HG03064 (cell line): Measurements from ENCODE around the gene TBL1XR1.
"Not testable (repeated sequence)": the region's sequence is repeated elsewhere in the genome, so short reads cannot be mapped to it uniquely, and the experiment has no call there.

Experiments used
- ATAC-seq: cut with Tn5 transposase; IDR thresholded peaks from one replicate; pipeline ENCODE4 v1.9.1; 2021; ENCODE audit warnings: low read depth; ENCODE audit not compliant: unreplicated experiment

Gene TBL1XR1

GRCh38 chr3:177209509-177209908, 12.2 kb upstream of the TBL1XR1 start:
- no peak for ATAC-seq

DNA sequence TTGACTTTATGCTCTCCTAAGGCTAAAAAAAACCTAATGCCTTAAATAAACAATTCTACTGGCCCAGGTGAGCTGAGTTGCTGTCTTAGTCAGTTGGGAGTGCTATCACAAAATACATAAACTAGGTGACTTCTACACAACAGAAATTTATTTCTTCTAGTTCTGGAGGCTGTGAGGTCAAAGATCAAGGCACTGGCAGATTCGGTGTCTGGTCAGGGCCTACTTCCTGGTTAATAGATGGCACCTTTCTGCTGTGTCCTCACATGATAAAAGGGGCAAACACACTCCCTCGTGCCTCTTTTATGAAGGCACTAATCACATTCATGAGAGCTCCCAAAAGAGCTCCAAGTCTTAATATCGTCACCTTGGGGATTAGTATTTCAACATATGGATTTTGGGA, 11.5 kb upstream of the TBL1XR1 start:
- ATAC-seq, result no peak

DNA sequence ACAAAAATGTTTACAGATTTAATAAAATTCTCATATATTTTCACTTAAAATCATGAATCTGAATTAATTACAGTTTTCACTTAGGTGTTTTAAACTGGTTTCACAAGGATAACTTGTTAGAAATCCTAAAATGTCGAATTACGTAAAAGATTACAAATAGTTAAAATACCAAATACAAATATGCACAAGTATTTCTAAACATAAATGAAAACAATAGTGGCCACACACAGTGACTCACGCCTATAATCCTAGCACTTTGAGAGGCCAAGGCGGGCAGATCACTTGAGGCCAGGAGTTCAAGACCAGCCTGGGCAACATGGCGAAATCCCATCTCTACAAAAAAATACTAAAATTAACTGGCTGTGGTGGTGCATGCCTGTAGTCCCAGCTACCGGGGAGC, 10.9 kb upstream of the TBL1XR1 start:
- ATAC-seq, result no peak

DNA sequence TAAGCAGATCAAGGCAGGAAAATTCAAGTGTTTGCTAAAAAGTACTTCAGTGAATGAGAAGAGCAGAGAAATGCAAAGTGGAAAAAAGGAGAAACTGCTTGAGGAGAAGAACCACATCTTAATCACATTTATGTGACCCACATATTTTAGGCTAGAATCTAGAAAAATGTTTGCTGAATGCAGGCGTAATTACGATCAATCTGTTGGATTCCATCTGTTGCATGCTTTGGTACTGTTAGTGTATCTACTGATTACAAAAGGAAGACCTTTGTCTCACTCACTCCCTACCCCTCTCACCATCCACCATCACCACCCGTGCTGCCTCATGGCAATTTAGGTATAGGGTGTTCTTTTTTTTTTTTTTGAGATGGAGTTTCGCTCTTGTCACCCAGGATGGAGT, 9.7 kb upstream of the TBL1XR1 start:
- ATAC-seq, result no peak

- no peak for ATAC-seq
These were observed 6.6 kb upstream of the TBL1XR1 start for GRCh38 chr3:177203689-177204395.

GRCh38 chr3:177203016-177203415, 5.7 kb upstream of the TBL1XR1 start:
- ATAC-seq, result not testable (repeated sequence)

DNA sequence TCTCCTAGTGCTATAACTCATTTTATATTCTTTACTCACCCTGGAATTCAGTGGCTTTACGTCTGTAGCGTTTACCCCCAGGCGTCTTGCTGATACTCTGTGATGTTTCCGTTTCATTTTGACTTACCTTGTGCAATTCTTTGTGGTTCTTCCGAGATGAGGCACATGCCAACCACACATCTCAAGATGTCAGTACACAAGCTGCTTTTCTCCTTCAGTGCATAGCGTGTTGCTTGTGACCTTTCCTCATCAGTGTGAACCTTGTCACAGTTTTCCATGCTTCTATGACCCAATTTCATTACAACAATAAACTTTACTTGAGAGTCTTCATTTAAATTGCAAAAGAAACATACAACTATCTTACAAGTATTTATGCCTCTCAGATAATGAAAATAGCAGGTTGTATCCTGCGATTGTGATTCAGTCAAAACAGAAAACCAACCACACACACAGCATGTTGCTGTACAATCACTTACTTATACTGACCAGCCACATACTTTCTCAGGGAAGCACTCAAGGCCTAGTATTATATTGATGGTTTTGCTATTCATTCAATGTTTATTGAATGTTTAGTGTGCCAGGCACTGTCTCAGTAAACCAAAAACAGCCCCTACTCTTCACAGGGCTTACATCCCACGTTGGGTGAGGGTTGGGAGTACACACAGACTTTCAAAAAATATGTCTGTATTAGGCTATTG, 4.6 kb upstream of the TBL1XR1 start:
- peak; percentile 80 for ATAC-seq

GRCh38 chr3:177199206-177199760, 2.0 kb upstream of the TBL1XR1 start:
- no peak for ATAC-seq

DNA sequence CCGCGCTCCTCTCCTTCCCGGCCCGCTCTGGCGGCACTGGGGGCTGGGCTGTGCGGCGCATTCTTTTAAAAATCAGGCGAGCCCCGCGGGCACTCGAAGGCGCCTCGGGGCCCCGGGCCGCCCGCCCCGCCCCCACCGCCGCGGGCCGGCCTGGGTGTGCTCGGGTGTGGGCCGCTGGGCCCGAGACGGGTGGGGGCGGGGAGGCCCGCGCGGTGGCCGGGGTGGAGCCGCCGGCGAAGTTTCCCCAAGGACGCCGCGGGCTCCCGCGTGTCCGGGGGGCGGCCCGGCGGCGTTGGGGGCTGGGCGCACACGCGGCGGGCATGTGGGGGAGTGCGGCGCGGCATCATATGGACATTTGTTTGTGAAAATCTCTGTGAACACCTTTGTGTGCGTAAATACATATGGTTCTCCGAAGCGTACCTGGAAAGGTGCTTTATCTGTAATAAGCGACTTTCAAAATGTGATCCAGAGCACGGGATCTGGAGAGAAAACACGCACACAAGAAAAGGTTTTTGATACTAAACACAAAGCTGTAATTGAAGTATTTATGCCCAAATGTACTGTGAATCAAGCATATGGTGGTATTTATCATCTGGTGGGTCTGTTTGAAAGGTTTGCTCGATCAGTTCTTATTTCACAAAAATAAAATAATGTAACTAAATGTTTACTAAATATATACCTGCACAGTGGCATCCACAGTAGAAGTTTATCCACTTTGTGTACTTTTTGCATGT, 612 bp upstream of the TBL1XR1 start:
- peak; percentile 31 for ATAC-seq

DNA sequence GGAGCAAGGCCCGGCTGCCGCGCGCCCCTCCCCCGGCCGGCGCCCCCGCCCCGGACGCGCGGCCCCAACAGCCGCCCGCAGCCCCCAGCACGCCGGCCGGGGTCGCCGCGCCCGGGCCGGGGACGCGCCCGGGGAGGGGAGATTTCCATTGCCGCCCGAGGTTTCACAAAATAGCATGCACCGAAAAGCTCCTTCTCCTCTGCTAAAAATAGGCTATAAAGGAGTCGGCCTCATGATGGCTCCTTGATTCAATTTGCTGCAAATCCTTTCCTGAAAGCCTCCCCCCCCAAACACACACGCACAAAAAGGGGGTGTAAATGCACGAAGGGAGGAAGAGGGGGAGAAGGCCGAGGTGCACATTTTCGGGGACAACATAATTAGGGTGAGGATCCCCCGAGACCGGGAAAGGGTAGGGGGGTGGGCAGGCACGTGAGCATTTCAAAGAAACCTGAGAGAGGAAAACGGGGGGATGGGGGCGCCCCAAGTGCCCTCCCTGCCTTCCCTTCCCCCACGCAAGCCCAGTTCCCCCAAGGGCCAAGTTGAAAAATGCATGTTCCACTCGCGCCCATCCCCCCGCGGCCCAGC, 734 bp downstream of the TBL1XR1 start:
- ATAC-seq, result no peak

- no peak for ATAC-seq
These were observed 1.2 kb downstream of the TBL1XR1 start for GRCh38 chr3:177196008-177196455.

DNA sequence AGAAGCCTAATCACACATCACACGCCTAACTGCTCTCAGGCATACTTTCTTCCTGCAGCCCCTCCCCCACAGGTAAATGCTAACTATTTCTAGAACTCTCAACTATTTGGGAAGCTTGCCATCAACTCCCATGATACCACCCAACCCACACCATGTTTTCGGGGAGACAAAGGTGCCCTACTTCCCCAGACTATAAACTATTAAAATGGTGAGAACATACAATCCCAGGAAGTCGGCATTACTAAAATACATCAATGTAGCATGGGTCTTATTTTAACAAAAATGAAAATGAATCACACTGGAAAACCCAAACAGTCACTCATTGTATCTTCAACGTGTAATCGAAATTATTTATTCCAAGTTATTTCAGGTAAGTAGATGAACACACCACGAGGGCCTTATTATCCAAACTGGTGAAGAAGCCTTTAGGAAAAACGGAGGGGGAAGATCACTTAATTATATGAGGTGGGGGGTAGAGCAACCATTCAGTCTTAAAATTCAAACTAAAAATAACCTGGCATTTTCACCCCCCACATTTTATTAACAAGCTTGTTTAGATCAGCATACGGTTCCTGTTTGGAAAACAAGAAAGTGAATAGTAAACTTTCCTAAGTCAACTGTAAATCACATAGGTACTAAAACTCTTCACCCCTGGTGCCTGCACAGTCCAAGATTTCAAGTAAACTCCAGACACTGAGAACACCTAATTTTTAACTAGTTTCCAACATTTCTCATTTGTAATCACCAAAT, 1.9 kb downstream of the TBL1XR1 start:
- ATAC-seq, result no peak

GRCh38 chr3:177194299-177194698, 3.0 kb downstream of the TBL1XR1 start:
- no peak for ATAC-seq

GRCh38 chr3:177193688-177194268, 3.5 kb downstream of the TBL1XR1 start:
- no peak for ATAC-seq

DNA sequence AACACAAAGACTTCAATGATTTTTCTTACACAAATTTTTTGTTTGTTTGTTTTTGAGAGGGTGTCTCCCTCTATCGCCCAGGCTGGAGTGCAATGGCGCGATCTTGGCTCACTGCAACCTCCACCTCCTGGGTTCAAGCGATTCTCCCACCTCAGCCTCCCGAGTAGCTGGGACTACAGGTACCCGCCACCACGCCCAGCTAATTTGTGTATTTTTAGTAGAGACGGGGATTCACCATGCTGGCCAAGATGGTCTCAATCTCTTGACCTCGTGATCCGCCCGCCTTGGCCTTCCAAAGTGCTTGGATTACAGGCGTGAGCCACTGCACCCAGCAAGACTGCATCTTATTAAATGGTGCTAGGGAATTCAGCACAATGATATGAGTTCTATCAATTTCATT, 4.0 kb downstream of the TBL1XR1 start:
- not testable (repeated sequence) for ATAC-seq

DNA sequence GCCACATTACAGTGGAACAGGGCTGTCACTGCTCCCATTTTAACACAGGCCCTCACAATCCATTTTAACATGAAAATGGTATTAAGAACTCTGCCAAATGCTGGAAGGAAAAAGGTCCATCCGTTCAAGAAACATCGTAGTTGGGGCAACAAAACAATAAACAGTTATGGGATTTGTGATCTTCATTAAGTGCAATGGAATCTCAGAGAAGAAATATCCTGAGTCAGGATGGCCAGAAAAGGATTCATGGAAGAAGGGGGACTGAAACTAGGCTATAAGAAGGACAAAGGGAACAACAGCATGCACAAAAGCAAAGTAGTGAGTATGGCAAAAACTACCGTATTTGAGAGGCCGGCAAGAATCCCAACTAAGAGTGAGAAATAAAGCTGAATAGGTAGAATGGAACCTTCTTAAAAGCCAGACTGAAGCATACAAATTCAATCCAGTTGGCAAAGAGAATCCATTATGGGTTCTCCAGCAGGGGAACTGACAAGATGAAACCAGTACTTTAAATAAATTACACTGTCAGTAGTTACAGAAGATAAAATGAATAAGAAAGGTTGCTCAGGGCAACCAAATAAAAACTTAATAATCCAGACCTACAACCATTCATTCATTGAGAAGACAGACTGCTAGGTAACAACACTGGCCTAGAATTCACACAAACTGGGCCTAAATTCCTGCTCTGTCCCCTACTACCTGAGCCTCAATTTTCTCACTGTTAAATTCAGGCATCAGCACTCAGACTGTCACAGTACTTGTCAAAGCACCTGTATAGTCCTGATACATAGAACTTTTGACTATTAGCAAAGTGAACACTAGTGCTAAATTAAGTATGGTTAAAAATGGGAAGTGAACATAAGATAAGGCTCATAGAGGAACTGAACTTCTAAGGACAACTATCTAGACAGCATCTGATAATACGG, 6.3 kb downstream of the TBL1XR1 start:
- ATAC-seq, result no peak

DNA sequence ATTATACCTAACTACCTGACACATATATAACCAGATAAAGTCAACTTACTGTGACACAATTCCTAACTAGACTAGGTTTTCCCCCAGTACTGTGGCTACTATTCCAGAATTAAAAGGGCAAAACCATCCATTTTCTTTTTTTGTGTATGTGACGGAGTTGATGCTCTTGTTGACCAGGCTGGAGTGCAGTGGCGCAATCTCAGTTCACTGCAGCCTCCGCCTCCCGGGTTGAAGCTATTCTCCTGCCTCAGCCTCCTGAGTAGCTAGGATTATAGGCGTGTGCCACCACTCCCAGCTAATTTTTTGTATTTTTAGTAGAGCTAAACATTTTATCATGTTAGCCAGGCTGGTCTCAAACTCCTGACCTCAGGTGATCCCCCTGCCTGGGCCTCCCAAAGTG, 7.1 kb downstream of the TBL1XR1 start:
- not testable (repeated sequence) for ATAC-seq

- not testable (repeated sequence) for ATAC-seq
These were observed 9.0 kb downstream of the TBL1XR1 start for GRCh38 chr3:177188325-177188724.

DNA sequence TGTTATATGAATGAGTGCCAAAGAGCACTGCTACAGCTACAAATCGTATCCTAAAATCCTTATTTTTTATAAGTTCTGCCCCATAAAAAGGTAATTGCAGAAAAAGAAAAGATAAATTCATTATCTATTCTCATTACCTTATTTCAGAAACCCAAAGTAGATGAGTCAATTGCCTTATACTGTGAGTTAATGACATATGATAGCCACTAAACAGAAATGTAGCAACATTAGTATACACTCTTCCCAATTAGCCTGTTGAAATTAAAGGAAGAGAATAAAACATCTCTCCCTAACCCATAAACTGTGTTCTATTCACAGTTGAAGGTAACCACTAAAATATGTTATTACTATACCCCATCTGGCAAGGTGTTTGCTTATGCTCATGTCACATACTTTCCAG, 11.0 kb downstream of the TBL1XR1 start:
- no peak for ATAC-seq
